GM06990 (cell line): ENCODE results near the gene CNPY3.
"Not testable (repeated sequence)": the region's sequence is repeated elsewhere in the genome, so short reads cannot be mapped to it uniquely, and the experiment has no call there.

Experiments used
- DNase-seq: peaks from one replicate; pipeline ENCODE4 v3.0.0-alpha.2; 2011; ENCODE audit not compliant: insufficient read length; ENCODE audit errors: extremely low read depth
- H3K27me3 ChIP-seq: replicated peaks from 2 replicates; pipeline ENCODE4 v1.6.0; 2011; ENCODE audit warnings: low read length; ENCODE audit not compliant: control insufficient read depth, insufficient read depth
- H3K36me3 ChIP-seq: 2 replicates; pipeline ENCODE4 v1.5.1; 2011; ENCODE audit warnings: low read length; ENCODE audit not compliant: control insufficient read depth, insufficient read depth
- H3K4me3 ChIP-seq: replicated peaks from 2 replicates; pipeline ENCODE4 v1.5.1; 2011; ENCODE audit warnings: low read depth, mild to moderate bottlenecking, control low read depth, low read length
- TF ChIP-seq, protein P1 (sequence below): IDR thresholded peaks from 2 replicates; pipeline ENCODE4 v1.5.1; 2011; ENCODE audit warnings: low read length, control low read depth, mild to moderate bottlenecking, inconsistent platforms; ENCODE audit not compliant: insufficient read depth, poor library complexity, severe bottlenecking

CNPY3 gene

DNA sequence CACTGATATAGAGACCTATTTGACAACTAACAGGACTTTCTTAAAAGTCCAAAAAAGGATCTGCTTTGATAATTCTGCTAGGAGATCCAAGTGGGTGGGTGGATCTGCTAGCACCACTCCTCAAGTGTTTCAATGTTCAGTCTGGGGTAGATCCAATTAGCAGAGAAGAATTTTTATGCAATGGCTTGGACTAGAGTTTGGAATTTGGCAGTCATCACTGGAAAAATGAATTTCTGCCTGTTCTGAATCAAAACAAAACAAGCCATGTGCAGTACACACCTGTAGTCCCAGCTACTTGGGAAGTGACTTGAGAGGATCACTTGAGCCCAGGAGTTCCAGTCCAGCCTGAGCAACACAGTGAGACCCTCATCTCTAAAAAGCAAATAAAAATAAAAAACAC lies 18.7 kb downstream of the CNPY3 start:
- H3K36me3 ChIP-seq = peaks cover 4% of the 10 kb centered on the region
- DNase-seq = no peak
- TF ChIP-seq, protein P1, sequence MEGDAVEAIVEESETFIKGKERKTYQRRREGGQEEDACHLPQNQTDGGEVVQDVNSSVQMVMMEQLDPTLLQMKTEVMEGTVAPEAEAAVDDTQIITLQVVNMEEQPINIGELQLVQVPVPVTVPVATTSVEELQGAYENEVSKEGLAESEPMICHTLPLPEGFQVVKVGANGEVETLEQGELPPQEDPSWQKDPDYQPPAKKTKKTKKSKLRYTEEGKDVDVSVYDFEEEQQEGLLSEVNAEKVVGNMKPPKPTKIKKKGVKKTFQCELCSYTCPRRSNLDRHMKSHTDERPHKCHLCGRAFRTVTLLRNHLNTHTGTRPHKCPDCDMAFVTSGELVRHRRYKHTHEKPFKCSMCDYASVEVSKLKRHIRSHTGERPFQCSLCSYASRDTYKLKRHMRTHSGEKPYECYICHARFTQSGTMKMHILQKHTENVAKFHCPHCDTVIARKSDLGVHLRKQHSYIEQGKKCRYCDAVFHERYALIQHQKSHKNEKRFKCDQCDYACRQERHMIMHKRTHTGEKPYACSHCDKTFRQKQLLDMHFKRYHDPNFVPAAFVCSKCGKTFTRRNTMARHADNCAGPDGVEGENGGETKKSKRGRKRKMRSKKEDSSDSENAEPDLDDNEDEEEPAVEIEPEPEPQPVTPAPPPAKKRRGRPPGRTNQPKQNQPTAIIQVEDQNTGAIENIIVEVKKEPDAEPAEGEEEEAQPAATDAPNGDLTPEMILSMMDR = no peak
- no peak overlapping the region for H3K4me3 ChIP-seq
- no peaks in the 10 kb centered on the region for H3K27me3 ChIP-seq

DNA sequence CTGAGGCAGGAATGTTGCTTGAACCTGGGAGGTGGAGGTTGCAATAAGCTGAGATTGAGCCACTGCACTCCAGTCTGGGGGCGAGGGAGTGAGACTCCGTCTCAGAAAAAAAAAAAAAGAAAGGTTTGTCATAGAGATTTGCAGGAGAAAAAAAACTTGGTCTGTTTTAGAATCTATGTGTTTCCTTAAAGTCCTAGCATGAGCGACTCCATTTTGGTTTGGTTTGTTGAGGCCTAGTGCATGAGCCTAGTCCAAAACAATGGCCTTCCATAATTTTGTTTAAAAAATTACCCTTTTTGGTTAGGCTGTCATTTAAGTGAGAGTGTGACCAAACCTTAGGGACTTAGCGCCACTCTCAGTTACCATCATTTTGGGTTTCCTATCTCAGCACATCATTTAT lies 23.1 kb downstream of the CNPY3 start:
- TF ChIP-seq, protein P1 = no peak
- no peaks in the 10 kb centered on the region; the same call in 1 of the 2 replicates for H3K36me3 ChIP-seq
- no peak for DNase-seq

GRCh38 chr6:42954405-42954804 lies 25.1 kb downstream of the CNPY3 start:
- not testable (repeated sequence) for H3K36me3 ChIP-seq, DNase-seq

More for the DNA sequence above, 23.1 kb downstream of the CNPY3 start:
- no peak overlapping the region for H3K4me3 ChIP-seq
- H3K27me3 ChIP-seq = no peaks in the 10 kb centered on the region

DNA sequence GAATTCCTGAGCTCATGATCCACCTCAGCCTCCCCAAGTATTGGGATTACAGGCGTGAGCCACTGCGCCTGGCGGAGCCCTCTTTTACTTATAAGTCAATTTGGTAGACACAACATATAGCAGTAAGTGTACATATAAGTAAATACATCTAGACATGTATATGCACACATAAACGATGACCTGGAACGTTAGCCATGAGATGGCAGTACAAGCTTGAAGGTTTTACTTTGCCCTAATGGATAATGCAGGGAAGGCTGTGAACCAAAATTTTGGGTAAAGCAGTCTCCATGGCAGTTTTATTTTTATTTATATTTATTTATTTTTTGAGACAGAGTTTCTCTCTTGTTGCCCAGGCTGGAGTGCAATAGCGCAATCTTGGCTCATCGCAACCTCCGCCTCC lies 28.8 kb downstream of the CNPY3 start:
- H3K36me3 ChIP-seq = peaks cover 5% of the 10 kb centered on the region; the same call in 1 of the 2 replicates
- no peak overlapping the region for H3K4me3 ChIP-seq
- no peak for DNase-seq
- TF ChIP-seq, protein P1 = no peak
- H3K27me3 ChIP-seq = no peaks in the 10 kb centered on the region

More at GRCh38 chr6:42954405-42954804, 25.1 kb downstream of the CNPY3 start:
- not testable (repeated sequence) for H3K4me3 ChIP-seq, H3K27me3 ChIP-seq

GRCh38 chr6:42959917-42960242 lies 30.6 kb downstream of the CNPY3 start:
- no peak for DNase-seq
- Histone ChIP-seq H3K4me3 (no peak overlapping the region), H3K36me3 (peaks cover 14% of the 10 kb centered on the region), H3K27me3 (no peaks in the 10 kb centered on the region)
- TF ChIP-seq, protein P1 = no peak

GRCh38 chr6:42960243-42961019 lies 31.2 kb downstream of the CNPY3 start, which contains the start of gene GNMT:
Gene GNMT (plus strand): TSS chr6:42960754. CDS start chr6:42960768, 14 bp downstream.
- Histone ChIP-seq H3K27me3 (no peaks in the 10 kb centered on the region), H3K36me3 (peaks cover 14% of the 10 kb centered on the region), H3K4me3 (no peak within 1 kb of the TSS; the same call in 1 of the 2 replicates)
- TF ChIP-seq, protein P1 = no peak
- no peak for DNase-seq
